DMS153 treated with DMSO at 0.1 percent for 48 hours (cell line): ENCODE results near the gene MBNL1.
A peak's percentile ranks its signal among the peaks of the same experiment; 100 is the strongest.

Source experiments
- DNase-seq: peaks from one replicate; lab custom pipeline; 2025; ENCODE audit not compliant: unreplicated experiment; lab: John Stamatoyannopoulos, UW

Gene MBNL1

DNA sequence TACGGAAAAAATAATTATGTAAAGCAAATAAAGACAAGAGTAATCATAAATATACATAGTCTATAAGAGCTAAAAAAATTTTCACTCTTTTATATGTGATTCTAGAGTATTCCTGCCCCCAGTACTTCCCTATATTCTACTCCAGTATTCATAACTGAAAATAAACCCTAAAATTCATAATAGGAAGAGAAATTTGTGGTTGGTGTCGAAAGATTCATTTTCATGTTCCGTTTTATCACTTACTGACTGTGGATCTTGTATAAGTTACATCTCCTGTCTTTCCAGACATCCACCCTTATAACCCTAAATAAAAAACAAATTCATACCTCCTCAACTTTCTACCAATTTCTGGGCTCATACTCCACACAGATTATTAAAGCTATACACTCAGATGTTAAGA lies 16.0 kb upstream of the MBNL1 start:
- DNase-seq: no peak

DNA sequence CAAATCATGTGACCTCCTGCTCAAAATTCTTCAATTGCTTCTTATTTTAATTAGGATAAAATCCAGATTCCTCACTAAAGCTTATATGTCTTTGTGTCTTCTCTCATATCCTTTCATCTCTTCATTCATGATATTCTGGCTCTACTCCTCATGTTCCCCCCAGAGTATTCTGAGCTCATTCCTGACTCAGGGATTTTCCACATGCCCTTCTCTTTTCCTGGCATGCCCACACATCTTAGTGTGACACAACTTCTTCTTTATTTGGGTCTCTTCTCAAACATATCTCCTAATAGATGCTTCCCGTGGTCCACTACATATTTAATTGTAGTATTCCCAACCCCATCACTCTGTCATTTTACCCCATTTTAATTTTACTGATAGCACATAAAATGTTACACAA lies 15.2 kb upstream of the MBNL1 start:
- DNase-seq: no peak

GRCh38 chr3:152254041-152254440 lies 14.7 kb upstream of the MBNL1 start:
- DNase-seq: no peak

- no peak for DNase-seq
These were observed 13.4 kb upstream of the MBNL1 start for GRCh38 chr3:152255290-152255689.

GRCh38 chr3:152256851-152257562 lies 11.7 kb upstream of the MBNL1 start:
- no peak for DNase-seq

GRCh38 chr3:152257563-152258035 lies 11.1 kb upstream of the MBNL1 start:
- DNase-seq: no peak

- no peak for DNase-seq
These were observed 10.0 kb upstream of the MBNL1 start for GRCh38 chr3:152258448-152259393.

- DNase-seq: no peak
These were observed 9.3 kb upstream of the MBNL1 start for GRCh38 chr3:152259468-152259867.

GRCh38 chr3:152260026-152260425 lies 8.7 kb upstream of the MBNL1 start:
- DNase-seq: no peak

- no peak for DNase-seq
These were observed 8.2 kb upstream of the MBNL1 start for GRCh38 chr3:152260529-152260928.

DNA sequence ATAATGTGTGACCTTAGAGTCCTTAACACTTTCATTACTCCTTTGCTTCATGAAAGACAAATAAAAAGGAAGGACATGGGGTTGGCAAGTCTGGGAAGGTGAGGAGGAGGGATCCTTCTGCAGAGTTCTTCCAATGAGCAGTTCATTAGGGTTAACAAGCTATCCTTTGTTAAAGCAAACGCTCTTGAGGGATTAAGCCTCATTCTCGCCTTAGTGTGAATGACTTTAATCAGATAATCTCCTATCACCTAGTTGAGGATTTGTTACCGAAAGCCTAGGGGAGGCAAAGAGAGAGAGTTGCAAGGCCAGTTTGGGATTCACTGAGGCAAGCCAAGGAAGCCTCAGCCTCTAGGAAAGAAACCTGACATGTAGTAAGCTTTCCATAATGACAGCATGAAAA lies 7.4 kb upstream of the MBNL1 start:
- DNase-seq: no peak

DNA sequence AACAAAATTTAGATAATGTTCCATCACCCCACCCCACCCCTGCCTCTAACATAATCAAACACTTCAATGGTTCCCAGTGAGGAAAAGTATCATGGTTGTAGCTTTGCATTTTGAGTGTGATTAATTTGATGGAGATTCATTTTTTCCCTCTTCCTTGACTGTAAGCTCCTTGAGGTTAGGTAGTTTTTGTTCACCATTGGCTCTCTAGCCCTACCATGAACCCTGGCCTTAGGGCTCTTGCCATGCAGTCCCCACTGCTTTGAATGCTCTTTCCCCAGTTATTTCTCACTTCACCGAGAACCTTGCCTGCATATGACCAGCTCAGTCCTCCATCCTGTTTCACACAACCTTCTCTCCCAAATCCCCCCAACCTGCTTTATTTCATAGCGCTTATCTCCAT lies 5.0 kb upstream of the MBNL1 start:
- DNase-seq: no peak

GRCh38 chr3:152264378-152264777 lies 4.4 kb upstream of the MBNL1 start:
- no peak for DNase-seq

DNA sequence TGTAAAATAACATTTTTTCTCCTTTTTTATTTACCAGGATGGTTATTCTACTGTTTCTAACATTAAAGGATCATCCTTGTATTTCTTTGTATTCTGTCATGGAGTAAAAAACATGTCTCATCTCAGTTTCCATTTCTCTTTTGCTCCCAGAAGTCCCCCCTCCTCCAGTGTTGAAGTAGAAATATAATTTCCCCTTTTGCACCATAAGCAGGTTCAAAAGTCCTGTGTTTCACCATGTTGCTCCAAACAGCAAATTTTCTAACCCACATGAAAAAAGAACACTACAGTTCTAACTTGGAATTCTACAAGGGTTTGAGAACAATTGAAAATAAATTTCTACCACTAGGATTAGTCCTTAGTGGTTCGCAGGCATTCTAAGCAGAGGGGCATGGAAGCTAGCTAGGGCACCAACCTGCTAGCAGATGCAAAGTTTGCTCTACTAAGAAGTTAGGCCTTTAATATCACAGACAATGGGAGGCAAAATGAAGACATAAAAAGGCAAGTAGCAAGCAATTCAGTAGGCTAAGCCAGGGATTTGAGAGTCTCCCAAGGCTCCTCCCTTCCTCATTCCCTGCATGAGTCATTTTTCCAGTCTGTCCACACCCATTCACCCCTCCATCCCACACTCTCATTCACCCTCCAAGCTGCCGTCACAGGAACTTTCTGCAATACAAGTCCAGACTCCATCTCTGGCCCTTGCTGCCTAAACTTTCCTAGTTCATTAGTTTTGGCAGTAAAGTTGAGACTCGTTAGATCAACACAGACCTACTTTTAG lies 2.3 kb upstream of the MBNL1 start:
- no peak for DNase-seq

- no peak for DNase-seq
These were observed 736 bp upstream of the MBNL1 start for GRCh38 chr3:152267831-152268554.

DNA sequence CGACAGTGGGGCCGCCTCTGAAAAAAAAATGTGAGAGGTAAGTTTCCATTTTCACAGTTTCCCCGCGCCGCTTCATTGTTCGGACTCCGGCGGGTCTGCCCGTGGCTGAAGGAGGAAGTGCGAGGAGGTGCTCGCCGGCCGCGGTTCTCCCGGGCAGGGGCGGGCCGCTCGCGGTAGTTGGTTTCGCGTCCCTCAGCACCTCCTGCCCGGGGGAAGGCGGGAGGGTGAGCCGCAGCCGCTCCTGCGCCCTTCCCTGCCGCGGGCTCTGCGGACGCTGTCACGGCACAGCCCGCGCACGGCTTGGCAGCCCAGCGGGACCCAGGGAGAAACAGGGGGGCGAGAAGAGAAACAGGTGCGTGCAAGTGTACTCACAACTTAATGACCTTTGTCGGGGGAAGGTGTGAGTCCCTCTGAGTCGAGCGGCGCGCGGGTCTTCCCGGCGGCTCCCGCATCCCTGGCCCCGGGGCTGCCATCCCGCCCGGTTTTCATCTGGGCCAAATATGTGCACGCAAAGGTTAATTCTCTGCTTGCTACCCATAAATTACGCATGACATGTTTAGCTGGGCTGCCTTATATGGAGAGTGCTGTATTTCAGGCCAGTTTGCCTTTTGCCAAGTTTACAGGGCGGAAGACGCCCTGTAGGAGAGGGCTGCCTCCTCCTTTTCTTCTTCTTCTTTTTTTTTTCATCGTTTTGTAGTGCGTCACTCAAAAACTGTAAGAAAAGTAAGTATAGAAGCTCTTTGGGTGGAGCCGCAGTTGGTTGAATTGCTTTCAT lies 514 bp downstream of the MBNL1 start:
- DNase-seq: peak; percentile 76

DNA sequence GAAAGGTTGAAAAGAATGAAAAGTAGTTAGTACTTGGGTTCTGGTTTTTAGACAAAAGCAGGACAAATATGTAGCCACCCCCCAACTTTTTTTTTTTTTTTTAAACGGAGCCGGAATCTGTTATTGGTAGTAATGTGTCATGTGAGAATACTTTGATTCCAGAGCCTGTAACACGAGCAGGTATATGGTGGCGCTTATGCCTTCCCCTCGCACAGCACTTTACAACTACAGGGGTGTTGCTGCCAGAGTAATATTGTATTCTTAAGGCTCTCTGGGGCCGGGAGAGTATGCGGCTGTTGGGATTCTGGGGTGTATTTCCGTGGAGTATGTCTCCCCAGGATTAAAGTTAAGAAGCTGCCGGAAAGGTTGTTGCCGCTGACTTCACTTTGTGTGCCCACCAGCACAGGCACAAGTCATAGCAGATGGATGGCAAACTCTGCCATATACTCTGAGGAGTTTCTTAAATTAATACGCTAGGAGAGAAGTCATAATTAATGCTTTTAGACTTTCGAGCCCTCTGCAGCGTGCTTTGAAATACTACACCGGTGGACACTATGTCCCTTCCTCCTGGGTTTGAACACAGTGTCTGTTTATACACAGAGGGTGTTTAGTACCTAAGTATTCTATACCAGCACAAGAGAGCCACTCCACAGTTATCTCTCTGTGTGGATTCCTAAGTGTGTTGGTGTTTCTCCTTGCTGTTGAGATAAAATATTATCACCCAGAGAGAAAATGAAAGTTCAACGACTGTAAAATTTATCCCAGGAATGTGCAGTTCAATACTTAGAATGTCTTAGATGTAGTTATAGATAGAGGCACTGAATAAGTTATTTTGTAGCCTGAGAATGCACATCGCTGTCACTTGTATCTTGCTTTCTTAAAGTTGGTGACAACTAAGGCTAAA lies 1.4 kb downstream of the MBNL1 start:
- peak; percentile 30 for DNase-seq

GRCh38 chr3:152270937-152271336 lies 2.2 kb downstream of the MBNL1 start:
- no peak for DNase-seq
